Measurements from ENCODE around the gene C5orf58.
"Not testable (repeated sequence)": the region's sequence is repeated elsewhere in the genome, so short reads cannot be mapped to it uniquely, and the experiment has no call there.

Gene C5orf58

GRCh38 chr5:170228762-170229435 lies 3.9 kb upstream of the C5orf58 start:
- no peak for TF ChIP-seq CTCF (IDR thresholded peaks at IDR 0.05; ENCODE audit: low read length, missing control alignments)
- DNase-seq (ENCODE audit: low read depth), result no peak
- H3K4me3 ChIP-seq (replicated peaks; ENCODE audit: low read depth, low read length), result no peak overlapping the region

- no peak for TF ChIP-seq CTCF (IDR thresholded peaks at IDR 0.05; ENCODE audit: low read length, missing control alignments)
- no peak overlapping the region for H3K4me3 ChIP-seq (replicated peaks; ENCODE audit: low read depth, low read length)
- DNase-seq (ENCODE audit: low read depth), result no peak
These were observed 640 bp downstream of the C5orf58 start for GRCh38 chr5:170233358-170233892.

- no peak for TF ChIP-seq CTCF (IDR thresholded peaks at IDR 0.05; ENCODE audit: low read length, missing control alignments)
- no peak for DNase-seq (ENCODE audit: low read depth)
- no peak overlapping the region for H3K4me3 ChIP-seq (replicated peaks; ENCODE audit: low read depth, low read length)
These were observed 3.4 kb downstream of the C5orf58 start for GRCh38 chr5:170235876-170236864.

GRCh38 chr5:170238456-170239196 lies 5.8 kb downstream of the C5orf58 start:
- DNase-seq (ENCODE audit: low read depth), result no peak
- no peak overlapping the region for H3K4me3 ChIP-seq (replicated peaks; ENCODE audit: low read depth, low read length)
- TF ChIP-seq CTCF (IDR thresholded peaks at IDR 0.05; ENCODE audit: low read length, missing control alignments), result no peak

GRCh38 chr5:170245436-170245835 lies 12.7 kb downstream of the C5orf58 start:
- DNase-seq (ENCODE audit: low read depth); H3K4me3 ChIP-seq (replicated peaks; ENCODE audit: low read depth, low read length): not testable (repeated sequence)

- DNase-seq (ENCODE audit: low read depth), result no peak
- H3K4me3 ChIP-seq (replicated peaks; ENCODE audit: low read depth, low read length), result no peak overlapping the region
- no peak for TF ChIP-seq CTCF (IDR thresholded peaks at IDR 0.05; ENCODE audit: low read length, missing control alignments)
These were observed 13.5 kb downstream of the C5orf58 start for GRCh38 chr5:170246126-170246870.
